ENCODE measurements around the gene FAH. TPM values are rescaled to one million over a fixed set of nuclear protein-coding genes. Genes with fewer than 3 reads are reported as not detected.

FAH gene
- total RNA-seq, 1 experiment from 2014 or later = 25.9 TPM

GRCh38 chr15:80194186-80194585 is 41.4 kb downstream of the FAH start:
- Mint-ChIP-seq H3K4me3 (ENCODE audit: low read depth, unreplicated experiment) (no peak overlapping the region), H3K9me3 (ENCODE audit: low read depth, unreplicated experiment) (no peaks in the 10 kb centered on the region), H3K27me3 (ENCODE audit: unreplicated experiment) (peaks cover 20% of the 10 kb centered on the region), H3K36me3 (ENCODE audit: insufficient read depth, unreplicated experiment) (no peaks in the 10 kb centered on the region), H3K4me1 (ENCODE audit: low read depth, unreplicated experiment) (no peaks in the 10 kb centered on the region), H3K27ac (ENCODE audit: unreplicated experiment) (no peak overlapping the region)
- intact Hi-C loops (cut with micrococcal nuclease; ENCODE audit: unreplicated experiment) = no loop called here
- BruUV-seq (replicated peaks) = no TSS peak
- CTCF ChIA-PET = no interaction called here
- TF ChIP-seq CTCF (IDR thresholded peaks at IDR 0.05; ENCODE audit: unreplicated experiment) = no peak
- no peak for DNase-seq

GRCh38 chr15:80194914-80195313 is 42.1 kb downstream of the FAH start:
- H3K36me3 Mint-ChIP-seq (ENCODE audit: insufficient read depth, unreplicated experiment) = no peaks in the 10 kb centered on the region

GRCh38 chr15:80199366-80199765 is 46.6 kb downstream of the FAH start:
- CTCF ChIA-PET = no interaction called here
- Mint-ChIP-seq H3K9me3 (ENCODE audit: low read depth, unreplicated experiment) (no peaks in the 10 kb centered on the region), H3K27me3 (ENCODE audit: unreplicated experiment) (peaks cover 36% of the 10 kb centered on the region), H3K4me3 (ENCODE audit: low read depth, unreplicated experiment) (no peak overlapping the region), H3K4me1 (ENCODE audit: low read depth, unreplicated experiment) (no peaks in the 10 kb centered on the region), H3K27ac (ENCODE audit: unreplicated experiment) (no peak overlapping the region), H3K36me3 (ENCODE audit: insufficient read depth, unreplicated experiment) (no peaks in the 10 kb centered on the region)
- no peak for TF ChIP-seq CTCF (IDR thresholded peaks at IDR 0.05; ENCODE audit: unreplicated experiment)
- intact Hi-C loops (cut with micrococcal nuclease; ENCODE audit: unreplicated experiment) = no loop called here
- no peak for DNase-seq
- no TSS peak for BruUV-seq (replicated peaks)

More at GRCh38 chr15:80194914-80195313, 42.1 kb downstream of the FAH start:
- no peaks in the 10 kb centered on the region for H3K9me3 Mint-ChIP-seq (ENCODE audit: low read depth, unreplicated experiment)
- H3K27ac Mint-ChIP-seq (ENCODE audit: unreplicated experiment) = no peak overlapping the region
- no peak for DNase-seq
- CTCF ChIA-PET = no interaction called here
- TF ChIP-seq CTCF (IDR thresholded peaks at IDR 0.05; ENCODE audit: unreplicated experiment) = no peak
- intact Hi-C loops (cut with micrococcal nuclease; ENCODE audit: unreplicated experiment) = no loop called here
- no TSS peak for BruUV-seq (replicated peaks)
- no peaks in the 10 kb centered on the region for H3K4me1 Mint-ChIP-seq (ENCODE audit: low read depth, unreplicated experiment)
- H3K4me3 Mint-ChIP-seq (ENCODE audit: low read depth, unreplicated experiment) = no peak overlapping the region
- peaks cover 27% of the 10 kb centered on the region for H3K27me3 Mint-ChIP-seq (ENCODE audit: unreplicated experiment)

GRCh38 chr15:80199869-80200268 is 47.1 kb downstream of the FAH start:
- Mint-ChIP-seq H3K4me1 (ENCODE audit: low read depth, unreplicated experiment) (no peaks in the 10 kb centered on the region), H3K36me3 (ENCODE audit: insufficient read depth, unreplicated experiment) (no peaks in the 10 kb centered on the region), H3K9me3 (ENCODE audit: low read depth, unreplicated experiment) (no peaks in the 10 kb centered on the region), H3K27ac (ENCODE audit: unreplicated experiment) (no peak overlapping the region), H3K4me3 (ENCODE audit: low read depth, unreplicated experiment) (no peak overlapping the region), H3K27me3 (ENCODE audit: unreplicated experiment) (peaks cover 40% of the 10 kb centered on the region)
- BruUV-seq (replicated peaks) = no TSS peak
- intact Hi-C loops (cut with micrococcal nuclease; ENCODE audit: unreplicated experiment) = no loop called here
- TF ChIP-seq CTCF (IDR thresholded peaks at IDR 0.05; ENCODE audit: unreplicated experiment) = no peak
- no peak for DNase-seq
- CTCF ChIA-PET = no interaction called here

Data from Calu3 (cell line).